ENCODE data around the gene FBN1.

The FBN1 gene

DNA sequence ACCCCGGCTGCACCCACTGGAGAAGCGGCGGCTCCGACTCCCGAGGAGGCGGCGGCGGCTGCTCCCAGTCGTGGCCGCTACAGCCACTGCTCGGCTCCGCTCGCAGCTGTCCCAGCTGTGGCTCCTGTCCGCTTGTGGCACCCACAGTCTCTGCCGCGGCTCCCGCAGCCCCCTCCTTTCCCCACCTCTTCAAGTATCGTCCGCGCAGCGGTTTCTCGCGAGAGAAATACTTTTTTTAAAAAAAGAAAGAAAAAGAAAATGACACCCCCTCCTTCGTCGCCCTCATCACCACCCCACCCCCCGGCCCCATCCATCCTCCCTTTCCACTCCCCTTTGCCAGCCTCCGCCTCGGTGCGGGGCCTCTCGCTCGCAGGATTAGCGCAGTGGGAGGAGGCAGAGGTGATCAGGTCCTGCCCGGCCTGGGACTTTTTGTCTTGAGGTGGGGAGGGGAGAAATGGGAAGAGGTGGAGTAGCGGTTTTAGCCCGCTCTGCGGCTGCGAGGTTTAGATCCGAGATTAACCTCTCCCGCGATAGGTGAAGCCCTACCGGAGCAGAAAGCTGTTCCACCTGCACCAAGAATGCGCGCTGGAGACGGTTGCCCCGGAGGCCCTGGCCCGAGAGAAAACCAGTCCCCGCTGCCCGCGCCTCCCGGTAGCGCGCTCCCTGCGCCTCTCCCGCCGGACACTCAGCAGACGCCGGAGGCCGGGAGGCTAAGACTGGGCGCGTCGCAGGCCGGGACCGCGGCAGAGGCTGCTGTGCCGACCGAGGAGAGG is at the start of gene FBN1:
Gene FBN1, minus strand, starts transcription at position 152 of the 773 bp plus-strand sequence. CDS start 940 bp downstream, outside the sequence.
- DNase-seq (ENCODE audit: low spot score) = peak; percentile 81

DNA sequence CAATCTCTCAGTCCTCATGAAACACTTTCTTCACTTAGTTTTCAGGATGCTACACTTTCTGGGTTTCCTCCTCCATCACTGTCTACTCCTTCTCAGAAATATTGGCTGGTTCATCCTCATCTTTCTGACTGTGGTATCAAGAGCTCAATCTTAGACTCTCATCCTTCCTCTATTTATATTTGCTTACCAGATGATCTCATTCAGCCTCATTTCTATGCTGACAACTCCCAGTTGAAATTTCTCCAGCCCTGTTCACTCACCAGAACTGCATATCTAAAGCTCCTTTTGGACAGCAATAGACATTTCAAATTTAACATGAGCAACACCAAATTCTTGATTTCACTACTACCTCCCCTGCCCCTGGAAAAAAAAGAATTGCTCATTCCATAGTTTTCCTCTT is 48.0 kb upstream of the FBN1 start:
- no peak for DNase-seq (ENCODE audit: low spot score)

DNA sequence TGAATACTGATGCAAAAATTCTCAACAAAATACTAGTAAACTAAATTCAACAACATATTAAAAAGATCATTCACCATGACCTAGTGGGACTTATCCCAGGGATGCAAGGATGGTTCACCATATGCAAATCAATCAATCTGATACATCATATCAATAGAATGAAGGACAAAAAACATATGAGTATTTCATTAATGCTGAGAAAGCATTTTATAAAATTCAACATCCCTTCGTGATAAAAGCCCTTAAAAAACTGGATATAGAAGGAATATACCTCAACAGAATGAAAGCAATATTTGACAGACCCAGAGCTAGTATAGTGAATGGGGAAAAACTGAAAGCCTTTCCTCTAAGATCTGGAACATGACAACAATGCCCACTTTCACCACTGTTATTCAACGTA is 43.0 kb upstream of the FBN1 start:
- DNase-seq (ENCODE audit: low spot score) = no peak

DNA sequence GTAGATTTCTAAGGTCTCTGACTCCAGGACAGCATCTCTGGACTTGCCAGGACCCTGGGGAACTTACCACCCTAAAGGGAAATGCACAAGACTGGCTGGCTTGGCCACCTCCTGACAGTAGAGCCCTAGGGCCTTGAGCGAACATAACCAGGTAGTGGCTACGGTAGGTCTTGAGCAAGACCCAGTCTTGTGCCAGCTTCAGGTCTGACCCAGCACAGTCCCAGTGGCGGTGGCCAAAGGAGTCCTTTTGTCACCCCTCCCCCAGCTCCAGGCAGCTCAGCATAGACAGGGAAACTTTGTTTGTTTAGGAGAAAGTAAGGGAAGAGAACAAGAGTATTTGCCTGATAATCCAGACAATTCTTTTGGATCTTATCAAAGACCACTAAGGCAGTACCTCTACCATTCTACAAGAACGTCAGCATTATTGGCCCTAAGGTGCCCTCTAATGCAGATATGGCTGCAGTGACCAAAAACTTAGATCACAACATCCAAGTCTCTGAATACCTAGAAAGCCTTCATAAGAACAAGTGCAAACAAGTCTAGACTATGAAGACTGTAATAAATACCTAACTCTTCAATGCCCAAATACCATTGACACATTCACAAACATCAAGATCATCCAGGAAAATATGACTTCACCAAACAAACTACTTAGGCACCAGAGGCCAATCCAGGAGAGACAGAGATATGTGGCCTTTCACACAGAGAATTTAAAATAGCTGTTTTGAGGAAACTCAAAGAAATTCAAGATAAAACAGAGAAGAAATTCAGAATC is 38.7 kb upstream of the FBN1 start:
- DNase-seq (ENCODE audit: low spot score) = no peak

DNA sequence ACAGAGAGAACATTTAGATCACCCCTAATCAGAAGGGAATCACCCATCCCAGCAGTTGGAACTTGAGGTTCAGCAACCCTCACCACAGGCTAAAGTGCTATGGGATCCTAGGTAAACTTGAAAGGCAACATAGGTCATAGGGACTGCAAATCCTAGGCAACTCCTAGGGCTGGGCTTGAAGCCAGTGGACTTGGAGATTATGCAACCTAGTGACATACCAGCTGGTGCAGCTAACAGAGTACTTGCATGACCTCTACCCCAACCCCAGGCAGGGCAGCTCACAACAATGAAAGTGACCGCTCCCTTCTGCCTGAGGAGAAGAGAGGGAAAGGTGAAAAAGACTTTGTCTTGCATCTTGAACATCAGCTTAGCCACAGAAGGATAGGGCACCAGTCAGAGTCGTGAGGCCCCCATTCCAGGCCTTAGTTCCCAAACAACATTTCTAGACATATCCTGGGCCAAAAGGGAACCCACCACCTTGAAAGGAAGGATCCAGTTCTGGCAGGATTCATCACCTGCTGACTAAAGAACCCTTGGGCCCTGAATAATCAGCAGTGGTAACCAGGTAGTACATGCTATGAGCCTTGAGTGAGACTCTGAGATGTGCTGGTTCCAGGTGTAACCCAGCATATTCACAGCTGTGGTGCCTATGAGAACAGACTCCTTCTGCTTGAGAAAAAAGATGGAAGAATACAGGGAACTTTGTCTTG is 37.6 kb upstream of the FBN1 start:
- no peak for DNase-seq (ENCODE audit: low spot score)

DNA sequence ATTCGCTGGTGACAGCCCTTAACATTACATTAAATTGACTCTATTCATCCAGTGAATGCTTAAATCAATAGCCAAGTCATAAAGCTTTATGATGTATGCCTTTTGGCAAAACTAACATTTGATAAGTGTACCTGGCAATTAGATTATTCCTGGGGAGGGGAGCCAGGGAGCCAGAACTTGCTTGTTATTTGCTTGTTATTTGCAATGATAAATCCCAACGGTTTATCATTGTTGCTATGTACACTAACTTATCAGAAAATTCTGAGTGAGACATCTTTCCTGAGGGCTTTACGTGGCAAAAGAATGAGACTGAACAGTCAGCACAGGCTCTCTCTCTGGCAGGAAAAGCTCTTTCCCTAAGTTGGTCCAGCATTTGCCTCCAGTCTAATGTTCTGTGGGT is 35.8 kb upstream of the FBN1 start:
- DNase-seq (ENCODE audit: low spot score) = no peak

DNA sequence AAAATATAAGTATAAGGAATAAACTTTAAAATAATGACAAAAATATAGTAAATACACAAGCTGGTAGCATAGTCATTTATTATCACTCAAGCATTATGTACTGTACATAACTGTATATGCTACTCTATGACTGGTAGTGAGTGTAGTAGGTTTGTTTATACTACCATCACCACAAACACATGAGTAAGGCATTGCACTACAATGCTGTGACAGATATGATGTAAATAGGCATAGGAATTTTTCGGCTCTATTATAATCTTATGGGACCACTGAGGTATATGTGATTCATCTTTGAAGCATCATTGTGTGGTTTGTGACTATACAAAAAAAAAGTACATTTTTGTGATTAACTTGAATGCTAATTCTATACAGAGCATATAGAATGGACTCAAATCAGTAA is 35.3 kb upstream of the FBN1 start:
- DNase-seq (ENCODE audit: low spot score) = no peak

DNA sequence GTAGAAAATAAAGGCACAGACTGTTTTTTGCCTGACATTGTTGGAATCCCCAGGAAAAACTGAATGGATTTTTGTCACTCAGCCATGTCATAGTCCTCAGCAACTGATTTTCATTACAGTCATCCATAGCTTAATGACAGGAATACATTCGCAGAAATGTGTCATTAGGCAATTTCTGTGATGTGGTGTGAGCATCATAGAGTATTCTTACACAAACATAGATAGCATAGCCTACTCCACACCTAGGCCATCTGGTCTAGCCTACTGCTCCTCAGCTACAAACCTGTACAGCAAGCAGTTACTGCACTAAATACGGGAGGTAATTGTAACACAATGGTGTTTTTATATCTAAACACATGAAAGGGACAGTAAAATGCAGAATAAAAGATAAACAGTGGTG is 34.4 kb upstream of the FBN1 start:
- DNase-seq (ENCODE audit: low spot score) = no peak

DNA sequence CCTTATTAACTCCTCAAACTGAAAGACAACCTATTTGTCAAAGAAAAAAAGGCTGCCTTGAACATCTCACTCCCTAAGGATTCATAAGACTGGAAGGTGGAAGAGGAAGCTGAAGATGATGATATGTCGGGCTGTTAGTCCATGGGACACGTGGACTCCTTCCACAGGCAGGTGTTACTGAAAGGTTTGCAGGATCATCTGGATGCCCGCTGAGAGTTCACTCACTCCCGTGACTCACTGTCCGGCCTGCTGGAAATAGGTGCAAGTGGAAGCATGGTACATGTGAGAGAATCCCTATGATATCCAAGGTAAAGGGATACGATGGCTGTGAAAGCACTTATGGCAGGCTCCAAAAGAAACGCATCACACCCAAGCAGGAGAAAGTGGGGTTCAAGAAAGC is 33.3 kb upstream of the FBN1 start:
- no peak for DNase-seq (ENCODE audit: low spot score)

DNA sequence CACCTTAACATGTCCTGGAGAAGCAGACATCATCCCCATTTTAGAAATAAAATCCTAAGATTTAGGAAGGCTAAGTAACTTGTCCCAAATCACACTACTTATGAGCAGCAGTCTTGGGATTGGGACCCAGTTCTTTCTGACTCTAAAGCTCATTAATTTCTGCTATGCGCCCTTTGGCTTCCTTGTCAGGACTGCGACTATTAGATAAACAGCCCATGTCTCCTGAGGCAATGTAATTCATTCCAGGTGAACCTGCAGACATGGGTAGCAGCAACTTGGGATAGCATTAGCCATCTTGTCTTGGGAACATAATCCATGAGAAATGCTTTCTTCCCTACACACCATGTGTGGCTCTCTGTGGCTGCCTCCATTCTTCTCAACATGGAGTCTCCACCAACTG is 32.3 kb upstream of the FBN1 start:
- no peak for DNase-seq (ENCODE audit: low spot score)

DNA sequence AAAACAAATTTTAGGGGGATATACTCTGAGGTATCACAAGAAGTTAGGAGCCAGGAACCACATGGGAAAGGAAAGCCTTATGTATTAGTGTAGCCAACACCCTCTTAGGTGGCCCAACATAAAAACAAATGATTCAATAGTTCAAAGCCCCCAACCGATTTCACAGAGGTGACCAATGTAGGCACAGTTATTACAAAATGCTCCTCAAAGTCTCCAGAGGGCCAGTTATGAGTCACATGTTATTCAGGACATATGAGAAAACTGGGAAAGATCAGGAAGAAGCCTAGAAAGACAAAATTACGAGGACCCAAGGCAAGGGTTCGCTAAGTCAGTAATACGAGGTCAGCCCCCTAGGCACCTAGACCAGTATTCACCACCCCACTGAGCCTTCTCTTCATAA is 29.9 kb upstream of the FBN1 start:
- no peak for DNase-seq (ENCODE audit: low spot score)

DNA sequence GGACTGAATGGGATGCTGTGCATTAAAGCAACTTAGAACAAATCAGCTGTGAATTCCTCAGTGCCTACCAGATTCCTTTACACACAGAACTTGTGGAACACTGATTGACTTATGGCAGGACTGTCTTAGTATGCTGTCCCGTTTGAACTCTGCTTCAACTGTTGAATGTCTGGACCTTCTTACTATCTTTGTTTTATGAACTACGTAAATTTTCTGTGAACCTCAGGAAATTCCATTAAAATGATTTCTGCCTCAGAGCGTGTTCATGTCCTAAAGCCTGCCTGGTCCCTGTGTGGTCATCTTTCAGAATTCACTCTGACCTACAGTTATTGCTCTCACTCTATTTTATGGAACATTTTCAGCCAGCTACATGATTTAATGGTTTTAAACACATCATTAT is 29.4 kb upstream of the FBN1 start:
- DNase-seq (ENCODE audit: low spot score) = no peak

DNA sequence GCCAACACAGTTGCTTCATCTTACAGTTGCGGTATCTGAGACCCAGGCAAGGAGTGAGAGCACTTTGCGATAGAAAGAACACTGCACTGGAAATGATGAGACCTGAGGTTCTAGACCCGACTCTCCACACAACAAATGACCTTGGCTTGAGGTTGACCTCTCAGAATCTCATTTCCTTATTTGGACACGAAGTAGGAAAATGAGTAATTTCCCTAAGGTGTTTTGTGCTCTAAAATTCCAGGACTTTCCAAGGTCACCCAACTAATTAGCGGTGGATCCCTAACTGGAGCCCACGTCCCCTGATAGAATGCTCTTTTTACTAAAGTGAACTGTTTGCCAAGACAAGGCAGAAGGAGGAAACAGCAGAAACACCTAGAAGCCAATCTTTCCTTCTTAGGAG is 26.7 kb upstream of the FBN1 start:
- DNase-seq (ENCODE audit: low spot score) = no peak

DNA sequence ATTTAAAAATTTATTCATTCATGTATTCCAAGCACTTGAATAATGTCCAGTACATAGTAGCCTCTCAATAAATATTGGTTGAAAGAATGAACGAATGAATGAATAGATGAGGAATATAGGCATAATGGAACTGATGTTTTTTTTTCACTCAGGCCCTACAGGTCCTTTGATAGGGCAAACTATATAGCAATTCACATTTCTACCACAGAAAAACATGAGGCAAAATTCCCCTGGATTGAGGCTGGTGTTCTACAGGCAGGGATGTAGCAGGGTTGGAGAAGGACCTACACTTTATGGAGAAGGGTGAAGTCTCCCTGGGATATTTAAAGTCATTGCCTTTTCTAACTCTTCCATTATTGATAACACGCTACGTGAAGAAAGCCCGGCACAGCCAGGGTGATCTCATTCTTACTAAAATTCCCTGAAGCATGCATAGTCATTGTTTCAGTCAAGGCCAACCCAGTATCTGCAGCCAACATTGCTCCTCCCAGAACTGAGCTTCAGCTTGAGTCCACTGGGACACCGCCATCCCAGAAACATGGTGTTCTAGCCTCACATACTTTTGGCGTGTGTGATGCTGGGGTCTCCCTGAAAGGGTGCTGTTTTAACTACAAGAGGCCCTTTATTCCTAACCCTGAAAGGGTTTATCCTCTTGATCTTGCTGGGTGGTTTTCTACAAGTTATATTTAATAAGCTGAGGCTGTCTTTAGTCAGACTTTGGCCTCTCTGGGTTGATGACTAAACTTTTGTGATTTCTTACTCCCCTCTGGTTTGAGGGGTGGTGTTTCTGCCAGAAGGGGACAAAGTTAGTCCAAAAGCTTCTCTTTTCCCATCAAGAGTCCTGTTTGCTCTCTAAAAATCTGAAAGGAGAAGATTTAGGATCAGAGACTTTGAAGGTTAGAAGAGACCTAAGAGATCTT is 25.9 kb upstream of the FBN1 start:
- DNase-seq (ENCODE audit: low spot score) = no peak

DNA sequence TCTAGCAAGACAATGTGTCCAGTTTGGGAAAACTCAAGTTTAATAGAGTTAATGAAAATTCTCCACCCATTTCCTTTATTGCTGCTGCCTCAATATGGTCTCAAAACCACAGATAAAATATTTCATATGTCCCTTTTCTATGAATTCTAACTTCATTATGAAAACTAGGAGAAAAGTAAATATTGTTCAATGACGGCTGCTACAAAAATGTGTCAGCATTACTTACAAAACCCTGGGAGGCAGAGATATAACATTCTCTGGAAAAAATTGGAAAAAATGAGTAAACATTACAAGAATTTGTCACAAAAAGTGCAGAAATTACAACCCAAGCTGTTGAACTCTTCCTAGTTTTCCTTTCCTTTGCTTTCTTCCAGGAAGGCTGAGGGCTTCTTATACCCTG is 22.2 kb upstream of the FBN1 start:
- DNase-seq (ENCODE audit: low spot score) = no peak

DNA sequence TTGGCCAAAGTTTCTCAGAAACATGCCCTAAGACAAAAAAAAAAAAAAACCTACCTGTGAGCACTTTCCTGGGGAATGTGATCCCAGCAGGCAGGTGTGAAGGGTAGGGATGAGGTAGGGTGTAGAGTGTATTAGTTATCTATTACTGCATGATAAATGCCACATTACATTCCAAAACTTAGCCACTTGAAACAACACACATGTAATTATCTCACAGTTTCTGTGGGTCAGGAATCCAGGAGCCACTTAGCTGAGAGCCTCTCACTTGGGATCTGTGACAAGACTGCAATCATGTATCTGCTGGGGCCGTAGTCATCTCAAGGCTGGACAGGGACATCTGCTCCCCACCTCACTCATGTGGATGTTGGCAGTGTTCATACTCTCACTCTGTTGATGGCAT is 18.9 kb upstream of the FBN1 start:
- no peak for DNase-seq (ENCODE audit: low spot score)

DNA sequence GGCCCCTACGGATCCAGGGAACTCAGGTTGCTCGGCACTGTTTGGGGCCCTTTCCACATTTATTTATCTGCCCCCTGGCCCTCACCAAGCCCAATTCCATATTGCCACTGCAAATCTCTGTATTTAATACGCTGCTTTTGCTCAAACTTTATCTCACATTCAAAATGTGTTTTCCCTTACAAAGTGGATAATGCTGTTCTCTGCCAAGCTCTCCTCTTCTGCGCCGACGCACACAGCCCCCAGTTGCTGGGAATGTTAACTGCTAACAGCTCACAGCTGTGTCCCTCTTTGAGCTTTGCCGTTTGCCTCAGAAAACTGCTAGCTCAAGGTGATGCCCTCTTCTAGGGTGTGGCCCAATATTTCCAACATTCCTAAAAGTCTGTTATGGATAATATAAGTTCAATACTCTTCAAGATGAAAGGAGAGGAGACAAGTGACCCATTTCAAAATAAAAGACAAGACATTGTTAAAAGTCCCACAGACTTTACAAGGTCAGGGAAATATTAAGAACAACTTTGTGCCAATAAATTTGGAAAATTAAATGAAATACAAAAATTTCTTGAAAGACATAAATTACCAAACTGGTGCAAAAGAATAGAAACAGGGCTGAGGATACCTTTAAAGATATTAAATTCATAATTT is 12.6 kb upstream of the FBN1 start:
- no peak for DNase-seq (ENCODE audit: low spot score)

DNA sequence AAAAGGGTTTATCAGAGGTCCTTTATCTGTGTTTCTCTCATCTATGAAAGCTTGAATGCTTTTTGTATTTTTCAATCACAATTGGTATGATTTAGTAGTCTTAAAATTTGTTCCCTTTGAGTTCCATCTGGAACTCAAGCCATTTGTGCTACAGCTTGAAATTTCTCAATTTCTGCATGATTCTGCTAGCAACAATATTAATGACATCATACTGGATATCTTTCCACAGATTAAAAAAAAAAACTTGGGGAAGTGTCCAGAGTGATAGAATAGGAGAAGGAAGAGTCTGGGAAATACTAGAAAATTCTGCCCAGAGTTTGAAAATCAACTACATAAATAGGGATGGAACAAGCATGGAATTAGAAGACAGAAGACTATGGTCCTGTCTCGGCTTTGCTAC is 9.3 kb upstream of the FBN1 start:
- no peak for DNase-seq (ENCODE audit: low spot score)

DNA sequence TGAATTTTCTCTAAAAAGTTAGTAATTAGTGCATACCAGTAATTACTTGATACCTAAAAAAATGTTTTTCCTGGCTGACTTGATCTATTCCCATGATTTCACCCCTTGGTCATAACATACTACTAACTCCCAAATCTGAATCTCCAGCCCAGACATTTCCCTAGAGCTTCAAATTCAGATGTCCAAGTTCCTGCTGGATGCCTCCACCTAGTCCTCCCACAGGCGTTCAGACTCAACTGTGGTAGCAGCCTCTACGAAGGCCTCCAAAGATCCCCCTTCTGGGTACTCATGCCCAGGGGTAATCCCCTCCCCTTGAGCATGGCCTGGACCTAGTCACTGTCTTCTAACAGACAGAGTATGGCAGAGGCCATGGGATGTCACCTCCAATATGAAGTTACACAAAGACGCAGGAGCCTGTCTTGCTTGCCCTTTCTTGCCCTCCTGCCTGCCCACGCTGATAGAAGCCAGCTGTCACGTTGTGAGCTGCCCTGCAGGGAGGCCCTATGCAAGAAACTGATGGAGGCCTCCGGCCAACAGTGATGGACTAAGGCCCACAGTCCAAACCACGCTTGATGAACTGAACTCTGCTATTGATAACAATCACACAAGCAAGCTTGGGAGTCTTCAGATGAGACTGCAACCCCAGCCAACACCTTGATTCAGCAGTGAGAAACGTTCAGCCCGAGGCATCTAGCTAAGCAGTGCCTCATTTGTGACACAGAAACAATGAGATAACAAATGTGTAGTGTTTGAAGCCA is 8.6 kb upstream of the FBN1 start:
- no peak for DNase-seq (ENCODE audit: low spot score)

DNA sequence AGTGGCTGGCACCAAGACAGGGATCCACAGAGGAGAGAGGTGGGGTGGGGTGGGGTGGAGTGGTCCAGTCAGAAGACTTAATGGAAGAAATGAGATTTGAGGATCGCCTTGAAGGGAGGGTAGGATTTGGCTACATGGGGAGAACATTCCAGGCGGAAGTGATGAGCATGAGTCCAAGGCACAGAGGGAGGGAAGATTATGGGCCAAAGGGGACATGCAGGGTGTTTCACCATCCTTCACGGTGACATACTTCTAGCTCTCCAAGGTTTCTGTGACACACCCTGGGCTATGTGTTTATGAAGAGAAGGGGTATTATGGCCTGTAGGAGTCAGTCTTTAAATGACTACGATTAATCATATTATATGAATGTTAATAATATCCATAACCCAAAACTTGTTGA is 7.7 kb upstream of the FBN1 start:
- DNase-seq (ENCODE audit: low spot score) = no peak
